Mucosa of descending colon (tissue), 3 donors: ENCODE results near the gene ARHGEF16. TPM values are rescaled to one million over a fixed set of nuclear protein-coding genes. Genes with fewer than 3 reads are reported as not detected.

Source experiments
- ATAC-seq: fragments of 200-7000 bp; cut with Tn5 transposase; one replicate; pipeline ENCODE4 v1.9.1; 2020; ENCODE audit warnings: mild to moderate bottlenecking, moderate library complexity
- DNase-seq, 3 donors: peaks; one replicate each; pipeline ENCODE4 v3.0.0-alpha.2; 2020
- H3K36me3 ChIP-seq: fragments of 200-600 bp; one replicate; pipeline ENCODE4 v1.8.0; 2021; ENCODE audit warnings: low read depth, mild to moderate bottlenecking
- H3K4me1 ChIP-seq: fragments of 200-600 bp; one replicate; pipeline ENCODE4 v1.8.0; 2021; ENCODE audit warnings: low read depth, mild to moderate bottlenecking
- H3K4me3 ChIP-seq: fragments of 200-600 bp; one replicate; pipeline ENCODE4 v1.8.0; 2021; ENCODE audit warnings: mild to moderate bottlenecking
- H3K9me3 ChIP-seq: fragments of 200-600 bp; one replicate; pipeline ENCODE4 v1.8.0; 2021; ENCODE audit warnings: mild to moderate bottlenecking
- intact Hi-C, 2 donors: fragments of 100-400 bp; cut with DNase I in 1 of 2; cut with micrococcal nuclease in 1 of 2; formaldehyde crosslinking; loops; one replicate each; pipeline versions ENCODE4 v1.11.0 to v1.11.1; 2022; cut with DNase I, micrococcal nuclease
- total RNA-seq, 3 donors: library from RNA; stranded (reverse); fragmentation: NEBNext Ultra II Directional in 2 of 3; extraction: Animal tissue kit (Norgen Biotek cat#: 25700) in 2 of 3; gene quantifications; one replicate each; pipeline versions ENCODE4 v1.2.1 to v1.2.4, GENCODE V29; 2021 to 2023
- TF ChIP-seq, protein P1 (sequence below): fragments of 200-600 bp; IDR thresholded peaks from one replicate; pipeline ENCODE4 v1.8.0; 2022; ENCODE audit warnings: antibody characterized with exemption, mild to moderate bottlenecking
- donor health status: DM: no; HTN: no; CAD: no; lungs with moderate emphysema.
- donor health status: DM: no; HTN: no; CAD: no.
- donor health status: DM: no; HTN: yes; CAD: no.

ARHGEF16 gene
- total RNA-seq, 3 donors from 2014 or later: 51.2 to 101 (median 90.2) TPM

DNA sequence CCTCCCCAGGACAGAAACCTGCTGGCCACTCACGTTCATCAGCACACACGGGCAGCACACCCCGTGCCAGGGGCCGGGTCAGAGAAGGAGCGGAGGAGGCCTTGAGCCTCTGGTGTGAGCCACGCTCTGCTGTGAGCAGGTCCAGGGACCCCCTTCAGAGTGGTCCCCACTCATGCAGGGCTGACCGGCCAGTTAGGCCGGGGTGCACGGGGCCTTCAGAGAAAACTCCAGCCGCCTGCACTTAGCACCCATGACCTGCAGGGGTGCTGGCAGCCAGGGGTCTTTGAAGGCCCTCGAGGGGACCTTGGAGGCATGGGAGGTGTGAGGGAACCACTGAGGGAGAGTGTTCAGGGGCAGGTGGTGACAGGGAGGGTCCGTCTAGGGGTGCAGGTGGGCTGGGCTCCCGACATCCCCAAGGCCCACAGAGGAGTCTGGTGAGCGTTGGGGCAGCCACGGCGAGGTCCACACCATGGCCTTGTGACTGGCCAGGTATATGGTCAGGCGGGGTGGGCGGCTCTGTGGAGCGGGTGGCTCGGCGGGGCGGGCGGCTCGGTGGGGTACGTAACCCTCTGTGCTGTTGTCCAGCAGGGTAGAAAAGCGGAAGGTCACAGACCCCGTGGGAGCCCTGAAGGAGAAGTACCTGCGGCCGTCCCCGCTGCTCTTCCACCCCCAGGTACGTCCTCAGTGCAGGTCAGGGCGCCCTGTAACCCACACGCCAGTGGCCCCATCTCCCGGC, 40.3 kb upstream of the ARHGEF16 start:
- H3K36me3 ChIP-seq: no peaks in the 10 kb centered on the region
- H3K4me1 ChIP-seq: peaks cover 2% of the 10 kb centered on the region
- no peak for ATAC-seq
- intact Hi-C loops: no loop called here
- TF ChIP-seq, protein P1, sequence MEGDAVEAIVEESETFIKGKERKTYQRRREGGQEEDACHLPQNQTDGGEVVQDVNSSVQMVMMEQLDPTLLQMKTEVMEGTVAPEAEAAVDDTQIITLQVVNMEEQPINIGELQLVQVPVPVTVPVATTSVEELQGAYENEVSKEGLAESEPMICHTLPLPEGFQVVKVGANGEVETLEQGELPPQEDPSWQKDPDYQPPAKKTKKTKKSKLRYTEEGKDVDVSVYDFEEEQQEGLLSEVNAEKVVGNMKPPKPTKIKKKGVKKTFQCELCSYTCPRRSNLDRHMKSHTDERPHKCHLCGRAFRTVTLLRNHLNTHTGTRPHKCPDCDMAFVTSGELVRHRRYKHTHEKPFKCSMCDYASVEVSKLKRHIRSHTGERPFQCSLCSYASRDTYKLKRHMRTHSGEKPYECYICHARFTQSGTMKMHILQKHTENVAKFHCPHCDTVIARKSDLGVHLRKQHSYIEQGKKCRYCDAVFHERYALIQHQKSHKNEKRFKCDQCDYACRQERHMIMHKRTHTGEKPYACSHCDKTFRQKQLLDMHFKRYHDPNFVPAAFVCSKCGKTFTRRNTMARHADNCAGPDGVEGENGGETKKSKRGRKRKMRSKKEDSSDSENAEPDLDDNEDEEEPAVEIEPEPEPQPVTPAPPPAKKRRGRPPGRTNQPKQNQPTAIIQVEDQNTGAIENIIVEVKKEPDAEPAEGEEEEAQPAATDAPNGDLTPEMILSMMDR: no peak
- H3K4me3 ChIP-seq: no peak overlapping the region
- no peak for DNase-seq
- peaks cover 10% of the 10 kb centered on the region for H3K9me3 ChIP-seq

DNA sequence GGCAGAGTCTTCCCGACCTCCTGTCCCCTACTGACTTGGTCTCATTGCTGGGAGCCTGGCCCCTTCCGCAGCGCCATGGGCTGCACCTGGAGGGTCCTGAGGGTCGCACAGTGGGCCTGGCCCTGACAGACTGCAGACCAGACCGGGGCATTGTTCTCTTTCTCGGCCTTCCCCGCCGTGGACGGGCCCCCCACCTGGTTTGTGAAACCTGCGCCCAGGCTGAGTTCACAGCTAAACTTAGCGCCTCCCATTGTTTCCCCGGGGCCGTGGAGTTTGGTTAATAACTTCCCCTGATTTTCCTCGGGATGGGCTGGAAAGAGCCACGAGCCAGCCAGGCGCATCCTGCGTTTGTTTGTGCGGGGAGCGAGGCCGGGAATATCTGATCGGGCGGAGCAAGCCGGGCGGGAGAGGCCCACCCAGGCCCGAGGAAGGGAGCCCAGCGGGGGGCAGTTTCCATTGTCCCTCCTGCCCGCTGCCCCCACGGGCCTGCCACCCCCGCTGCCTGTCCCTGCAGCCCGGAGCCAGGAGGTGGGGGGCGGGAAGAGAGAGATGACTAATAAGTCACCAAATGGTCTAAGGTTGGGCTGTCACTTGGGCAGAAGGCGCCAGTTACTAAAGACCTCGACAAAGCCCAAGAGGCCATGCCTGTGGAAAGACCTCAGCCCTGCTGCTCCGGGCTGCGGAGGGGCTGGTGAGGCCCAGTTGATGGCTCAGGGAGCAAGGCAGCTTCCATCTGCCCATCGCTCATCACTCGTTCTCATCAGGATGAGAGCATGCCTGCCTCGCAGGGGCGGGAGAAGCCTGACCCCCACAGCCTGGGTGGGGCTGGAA, 39.0 kb upstream of the ARHGEF16 start:
- peaks cover 10% of the 10 kb centered on the region for H3K9me3 ChIP-seq
- peaks cover 5% of the 10 kb centered on the region for H3K4me1 ChIP-seq
- intact Hi-C loops: no loop called here
- TF ChIP-seq, protein P1: no peak
- no peak overlapping the region for H3K4me3 ChIP-seq
- no peak for DNase-seq
- no peak for ATAC-seq
- no peaks in the 10 kb centered on the region for H3K36me3 ChIP-seq

DNA sequence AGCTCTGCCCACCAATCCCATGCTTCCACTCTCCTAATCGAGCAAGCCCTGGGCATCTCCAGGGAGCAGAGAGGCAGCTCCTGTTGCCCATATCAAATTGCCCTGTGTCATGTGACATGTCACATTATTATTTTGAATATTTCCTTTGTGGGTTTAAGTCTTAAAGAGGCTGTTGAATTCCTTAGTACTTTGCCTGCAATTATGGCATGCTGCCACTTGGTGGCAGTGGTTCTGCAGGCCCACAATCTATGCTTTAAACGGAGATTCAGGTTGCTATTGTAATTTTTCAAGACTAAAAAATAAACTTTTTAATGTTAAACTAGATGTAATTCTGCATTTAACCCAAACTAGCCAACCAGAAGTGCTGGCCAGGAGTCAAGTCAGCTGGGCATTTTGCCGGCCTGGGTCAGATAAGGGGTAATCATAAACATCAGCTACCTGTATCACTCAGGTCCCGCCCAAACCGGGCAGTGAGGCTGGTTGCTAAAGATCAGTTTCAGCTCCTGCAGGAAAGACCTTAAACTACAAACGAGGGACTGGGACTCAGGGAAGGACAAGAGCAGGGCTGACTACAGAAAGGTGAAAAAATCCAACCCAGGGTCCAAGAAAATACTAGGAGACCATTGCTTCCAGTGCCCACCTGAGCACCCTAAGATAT, 37.3 kb upstream of the ARHGEF16 start:
- Histone ChIP-seq H3K36me3 (no peaks in the 10 kb centered on the region), H3K4me3 (no peak overlapping the region), H3K4me1 (peaks cover 5% of the 10 kb centered on the region), H3K9me3 (peaks cover 10% of the 10 kb centered on the region)
- TF ChIP-seq, protein P1: no peak
- no peak for DNase-seq
- intact Hi-C loops: no loop called here
- no peak for ATAC-seq

DNA sequence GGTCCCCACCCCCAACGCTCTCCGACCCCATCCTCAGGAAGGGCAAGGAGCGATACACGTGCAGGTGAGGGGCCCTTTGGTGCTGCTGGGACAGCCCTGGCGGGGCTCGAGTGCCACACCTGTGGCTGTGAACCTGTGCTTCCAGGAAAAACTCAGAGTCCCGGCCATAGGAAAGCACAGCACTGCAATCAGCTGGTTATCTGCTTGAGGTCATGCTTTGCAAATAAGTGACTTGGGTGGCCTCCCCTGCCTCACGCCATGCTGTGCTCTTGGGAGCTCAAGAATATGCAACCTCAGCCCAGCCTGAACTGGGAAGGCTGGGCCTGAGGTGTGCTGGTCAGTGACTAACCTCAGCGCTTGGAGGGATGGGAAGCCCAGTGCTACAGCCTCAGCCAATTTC, 36.5 kb upstream of the ARHGEF16 start:
- Histone ChIP-seq H3K4me1 (peaks cover 6% of the 10 kb centered on the region), H3K9me3 (peaks cover 10% of the 10 kb centered on the region), H3K4me3 (no peak overlapping the region), H3K36me3 (no peaks in the 10 kb centered on the region)
- ATAC-seq: no peak
- TF ChIP-seq, protein P1: no peak
- DNase-seq: no peak
- intact Hi-C loops: no loop called here

DNA sequence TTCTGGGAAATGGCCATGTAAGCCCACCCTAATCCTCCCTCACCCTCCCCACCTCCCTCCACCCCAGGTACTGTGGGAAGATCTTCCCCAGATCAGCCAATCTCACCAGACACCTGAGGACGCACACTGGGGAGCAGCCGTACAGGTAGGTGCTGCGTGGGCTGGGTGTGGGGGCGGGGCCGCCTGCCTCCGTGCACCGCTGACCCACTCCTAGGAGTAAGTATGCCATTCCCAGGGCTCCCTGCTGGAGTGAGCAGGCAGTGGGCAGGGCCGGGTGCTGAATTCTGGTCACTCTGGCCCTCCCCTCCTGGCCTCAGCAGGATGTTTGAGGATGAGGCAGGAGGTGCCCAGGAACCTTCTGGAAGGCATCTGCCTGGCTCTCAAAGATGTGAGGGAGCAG, 35.9 kb upstream of the ARHGEF16 start:
- H3K4me3 ChIP-seq: no peak overlapping the region
- ATAC-seq (no peak), DNase-seq (no peak)
- H3K9me3 ChIP-seq: peaks cover 10% of the 10 kb centered on the region
- TF ChIP-seq, protein P1: no peak
- H3K36me3 ChIP-seq: no peaks in the 10 kb centered on the region
- intact Hi-C loops: no loop called here
- peaks cover 12% of the 10 kb centered on the region for H3K4me1 ChIP-seq
